Coronary artery (tissue), 2 donors: ENCODE data around the gene NPAS3.

Experiments used
- DNase-seq: peaks from one replicate; pipeline ENCODE4 v3.0.0-alpha.2; 2017; ENCODE audit warnings: low spot score
- H3K27ac ChIP-seq, 2 donors: fragments of 200-600 bp; sonication (generic); one replicate each; pipeline ENCODE4 v1.5.1; 2016 to 2019
- H3K4me3 ChIP-seq: fragments of 200-600 bp; sonication (generic); 2 replicates; pipeline ENCODE4 v1.5.1; 2016; ENCODE audit warnings: mild to moderate bottlenecking, moderate library complexity
- CTCF ChIP-seq: fragments of 200-600 bp; sonication (generic); IDR thresholded peaks from one replicate; pipeline ENCODE4 v1.5.1; 2019; ENCODE audit warnings: antibody characterized with exemption

The NPAS3 gene

GRCh38 chr14:32940711-32941667, 2.3 kb downstream of the NPAS3 start:
- no peak for DNase-seq
- Histone ChIP-seq H3K4me3 (peak overlapping the region; percentile 88), H3K27ac (no peak overlapping the region)
- no peak for TF ChIP-seq CTCF

GRCh38 chr14:32941668-32942065, 3.0 kb downstream of the NPAS3 start:
- H3K27ac ChIP-seq = no peak overlapping the region
- H3K4me3 ChIP-seq = no peak overlapping the region
- DNase-seq = no peak
- TF ChIP-seq CTCF = no peak

GRCh38 chr14:32947081-32947480, 8.4 kb downstream of the NPAS3 start:
- Histone ChIP-seq H3K4me3 (no peak overlapping the region), H3K27ac (no peak overlapping the region)
- TF ChIP-seq CTCF = no peak
- DNase-seq = no peak

- H3K27ac ChIP-seq = no peak overlapping the region
- DNase-seq = no peak
- no peak for TF ChIP-seq CTCF
- H3K4me3 ChIP-seq = no peak overlapping the region
These were observed 9.1 kb downstream of the NPAS3 start for GRCh38 chr14:32947792-32948191.

- no peak overlapping the region for H3K4me3 ChIP-seq
- TF ChIP-seq CTCF = no peak
- no peak overlapping the region for H3K27ac ChIP-seq
- DNase-seq = no peak
These were observed 11.9 kb downstream of the NPAS3 start for GRCh38 chr14:32950584-32950983.

- H3K27ac ChIP-seq = no peak overlapping the region
- TF ChIP-seq CTCF = no peak
These were observed 28.7 kb downstream of the NPAS3 start for GRCh38 chr14:32967421-32967820.

GRCh38 chr14:32968972-32969544, 30.4 kb downstream of the NPAS3 start:
- no peak for TF ChIP-seq CTCF
- no peak overlapping the region for H3K27ac ChIP-seq
- DNase-seq = no peak
- no peak overlapping the region for H3K4me3 ChIP-seq

More at GRCh38 chr14:32967421-32967820, 28.7 kb downstream of the NPAS3 start:
- H3K4me3 ChIP-seq = no peak overlapping the region
- no peak for DNase-seq
